Peyer's patch (tissue), 4 donors: ENCODE results near the gene RUNX1.

ENCODE experiments used
- CTCF ChIP-seq, 6 experiments: fragments of 450-650 bp in 4 of 6; fragments of 200-600 bp in 2 of 6; sonication (generic) in 1 of 6; IDR thresholded peaks; one replicate each; pipeline ENCODE4 v1.5.1; 2017 to 2019; ENCODE audit warnings: antibody characterized with exemption in 6 of 6, mild to moderate bottlenecking in 3 of 6, moderate library complexity in 1 of 6
- POLR2A ChIP-seq, 2 donors: fragments of 450-650 bp; IDR thresholded peaks; one replicate each; pipeline ENCODE4 v1.5.1; 2017; ENCODE audit warnings: antibody characterized with exemption in 2 of 2, mild to moderate bottlenecking in 2 of 2, moderate library complexity in 2 of 2

GRCh38 chr21:34765619-34766018 lies 283.5 kb downstream of the RUNX1 start:
- no peak for TF ChIP-seq CTCF (IDR thresholded peaks at IDR 0.05)
- TF ChIP-seq POLR2A (IDR thresholded peaks at IDR 0.05), result no peak
